DND-41 (cell line): ENCODE results near the gene MTA1.

ENCODE experiments used
- ATAC-seq: fragments of 200-7000 bp; cut with Tn5 transposase; 3 replicates; pipeline ENCODE4 v1.9.1; 2021; ENCODE audit warnings: low read depth; ENCODE audit not compliant: insufficient read depth
- DNase-seq: peaks from one replicate; pipeline ENCODE4 v3.0.0-alpha.2; 2020
- H2AFZ ChIP-seq: 2 replicates; pipeline ENCODE4 v1.6.0; 2012; ENCODE audit warnings: low read depth, low read length
- H3K27ac ChIP-seq: 2 replicates; pipeline ENCODE4 v1.5.1; 2012; ENCODE audit warnings: low read length, inconsistent platforms
- H3K27me3 ChIP-seq: fragments of 200-600 bp; sonication (generic); 2 replicates; pipeline ENCODE4 v1.6.0; 2012; ENCODE audit warnings: low read length, mild to moderate bottlenecking, inconsistent platforms; ENCODE audit not compliant: insufficient read depth, poor library complexity
- H3K36me3 ChIP-seq: 2 replicates; pipeline ENCODE4 v1.5.1; 2012; ENCODE audit warnings: low read length, inconsistent platforms; ENCODE audit not compliant: insufficient read depth
- H3K4me1 ChIP-seq: 2 replicates; pipeline ENCODE4 v1.5.1; 2012; ENCODE audit warnings: mild to moderate bottlenecking, low read length; ENCODE audit not compliant: insufficient read depth
- H3K4me2 ChIP-seq: 2 replicates; pipeline ENCODE4 v1.6.0; 2012; ENCODE audit warnings: mild to moderate bottlenecking, moderate library complexity, low read length, inconsistent platforms; ENCODE audit not compliant: insufficient read depth
- H3K4me3 ChIP-seq, 2 experiments: fragments of 200-600 bp in 1 of 2; shearing (Covaris generic) in 1 of 2; 2 replicates each; pipeline ENCODE4 v1.5.1; 2012 to 2016; ENCODE audit warnings: inconsistent platforms in 2 of 2, low read length in 2 of 2, mild to moderate bottlenecking in 2 of 2, low read depth in 1 of 2, moderate library complexity in 1 of 2
- H3K79me2 ChIP-seq: 2 replicates; pipeline ENCODE4 v1.6.0; 2012; ENCODE audit warnings: low read length, inconsistent platforms; ENCODE audit not compliant: insufficient read depth
- H3K9ac ChIP-seq: 2 replicates; pipeline ENCODE4 v1.6.0; 2012; ENCODE audit warnings: low read depth, mild to moderate bottlenecking, inconsistent platforms, low read length, moderate library complexity
- H3K9me3 ChIP-seq: 2 replicates; pipeline ENCODE4 v1.5.1; 2012; ENCODE audit warnings: low read length, moderate library complexity, mild to moderate bottlenecking, inconsistent platforms; ENCODE audit not compliant: insufficient read depth, severe bottlenecking
- H4K20me1 ChIP-seq: 2 replicates; pipeline ENCODE4 v1.6.0; 2012; ENCODE audit warnings: low read length; ENCODE audit not compliant: insufficient read depth
- CTCF ChIP-seq: IDR thresholded peaks from 2 replicates; pipeline ENCODE4 v1.5.1; 2012; ENCODE audit warnings: borderline replicate concordance, low read length, moderate library complexity, mild to moderate bottlenecking; ENCODE audit not compliant: poor library complexity, severe bottlenecking; ENCODE audit errors: extremely low read depth
- EZH2 ChIP-seq: IDR thresholded peaks from 3 replicates; pipeline ENCODE4 v1.6.1; 2012; ENCODE audit warnings: borderline replicate concordance, low read depth, mild to moderate bottlenecking, moderate library complexity, low read length, inconsistent platforms; ENCODE audit not compliant: severe bottlenecking

MTA1 gene

GRCh38 chr14:105453847-105454246 is 34.2 kb downstream of the MTA1 start:
- no peak for ATAC-seq
- no peak for TF ChIP-seq EZH2
- TF ChIP-seq CTCF: no peak
- H3K27me3 ChIP-seq: no peaks in the 10 kb centered on the region

GRCh38 chr14:105455086-105455640 is 35.5 kb downstream of the MTA1 start:
- Histone ChIP-seq H3K27ac (no peak overlapping the region), H3K79me2 (peaks cover 14% of the 10 kb centered on the region), H3K4me1 (no peaks in the 10 kb centered on the region), H4K20me1 (peaks cover 46% of the 10 kb centered on the region), H3K9ac (no peak overlapping the region), H2AFZ (no peak overlapping the region), H3K9me3 (no peaks in the 10 kb centered on the region), H3K36me3 (peaks cover 80% of the 10 kb centered on the region), H3K27me3 (no peaks in the 10 kb centered on the region), H3K4me3 (no peak overlapping the region), H3K4me2 (no peak overlapping the region)
- ATAC-seq: no peak
- DNase-seq: no peak
- TF ChIP-seq EZH2: no peak
- TF ChIP-seq CTCF: no peak

More at GRCh38 chr14:105453847-105454246, 34.2 kb downstream of the MTA1 start:
- Histone ChIP-seq H3K4me3 (no peak overlapping the region), H3K4me1 (no peaks in the 10 kb centered on the region), H3K9me3 (no peaks in the 10 kb centered on the region), H2AFZ (no peak overlapping the region), H3K79me2 (peaks cover 18% of the 10 kb centered on the region), H3K4me2 (no peak overlapping the region), H3K9ac (no peak overlapping the region), H3K27ac (no peak overlapping the region), H3K36me3 (peaks cover 91% of the 10 kb centered on the region), H4K20me1 (peaks cover 59% of the 10 kb centered on the region)
- DNase-seq: no peak

- Histone ChIP-seq H3K27ac (no peak overlapping the region), H3K4me1 (no peaks in the 10 kb centered on the region), H3K79me2 (peaks cover 14% of the 10 kb centered on the region; the same call in 1 of the 2 replicates), H3K4me3 (no peak overlapping the region), H3K36me3 (peaks cover 80% of the 10 kb centered on the region), H3K4me2 (no peak overlapping the region), H4K20me1 (peaks cover 41% of the 10 kb centered on the region), H3K9me3 (no peaks in the 10 kb centered on the region), H2AFZ (no peak overlapping the region), H3K9ac (no peak overlapping the region), H3K27me3 (no peaks in the 10 kb centered on the region)
- no peak for DNase-seq
- no peak for ATAC-seq
- TF ChIP-seq EZH2: no peak
Observed at GRCh38 chr14:105455766-105456660, 36.4 kb downstream of the MTA1 start.
